BE2C (cell line): ENCODE measurements around the gene CEND1.

Source experiments
- DNase-seq: peaks from one replicate; pipeline ENCODE4 v3.0.0-alpha.2; 2020
- H3K27me3 ChIP-seq: fragments of 250-450 bp; sonication (Bioruptor Pico); 2 replicates; pipeline ENCODE4 v1.5.1; 2020; ENCODE audit warnings: mild to moderate bottlenecking
- H3K36me3 ChIP-seq: fragments of 250-450 bp; sonication (Bioruptor Pico); 2 replicates; pipeline ENCODE4 v1.5.1; 2020; ENCODE audit warnings: mild to moderate bottlenecking
- H3K4me1 ChIP-seq: fragments of 250-450 bp; sonication (Bioruptor Pico); 2 replicates; pipeline ENCODE4 v1.5.1; 2020
- H3K4me3 ChIP-seq: 2 replicates; pipeline ENCODE4 v1.5.1; 2011; ENCODE audit warnings: low read depth, low read length
- H3K9me3 ChIP-seq: fragments of 250-450 bp; sonication (Bioruptor Pico); 2 replicates; pipeline ENCODE4 v1.5.1; 2020
- CTCF ChIP-seq: IDR thresholded peaks from 2 replicates; pipeline ENCODE4 v1.5.1; 2012; ENCODE audit warnings: mild to moderate bottlenecking, low read depth, low read length

The CEND1 gene

GRCh38 chr11:815675-816432, 26.0 kb upstream of the CEND1 start:
- H3K4me3 ChIP-seq, result no peak overlapping the region
- no peak for TF ChIP-seq CTCF
- H3K36me3 ChIP-seq, result peaks cover 29% of the 10 kb centered on the region
- H3K9me3 ChIP-seq, result no peaks in the 10 kb centered on the region
- no peaks in the 10 kb centered on the region for H3K27me3 ChIP-seq
- no peak for DNase-seq
- peaks cover 2% of the 10 kb centered on the region; the same call in 1 of the 2 replicates for H3K4me1 ChIP-seq

- H3K9me3 ChIP-seq, result no peaks in the 10 kb centered on the region
- no peak overlapping the region for H3K4me3 ChIP-seq
- H3K27me3 ChIP-seq, result no peaks in the 10 kb centered on the region
- H3K36me3 ChIP-seq, result peaks cover 29% of the 10 kb centered on the region
- no peak for DNase-seq
- TF ChIP-seq CTCF, result no peak
- H3K4me1 ChIP-seq, result peaks cover 2% of the 10 kb centered on the region; the same call in 1 of the 2 replicates
Observed at GRCh38 chr11:813456-814096, 23.7 kb upstream of the CEND1 start.

GRCh38 chr11:813072-813455, 23.2 kb upstream of the CEND1 start:
- no peaks in the 10 kb centered on the region for H3K9me3 ChIP-seq
- no peaks in the 10 kb centered on the region for H3K27me3 ChIP-seq
- H3K4me1 ChIP-seq, result peaks cover 2% of the 10 kb centered on the region; the same call in 1 of the 2 replicates
- TF ChIP-seq CTCF, result no peak
- no peak overlapping the region for H3K4me3 ChIP-seq
- DNase-seq, result no peak
- peaks cover 29% of the 10 kb centered on the region for H3K36me3 ChIP-seq

- H3K36me3 ChIP-seq, result peaks cover 29% of the 10 kb centered on the region
- no peak overlapping the region for H3K4me3 ChIP-seq
- no peak for DNase-seq
- peaks cover 2% of the 10 kb centered on the region; the same call in 1 of the 2 replicates for H3K4me1 ChIP-seq
- H3K27me3 ChIP-seq, result no peaks in the 10 kb centered on the region
- H3K9me3 ChIP-seq, result no peaks in the 10 kb centered on the region
- TF ChIP-seq CTCF, result no peak
Observed at GRCh38 chr11:812390-812789, 22.5 kb upstream of the CEND1 start.

- H3K9me3 ChIP-seq, result no peaks in the 10 kb centered on the region
- no peak for DNase-seq
- peaks cover 29% of the 10 kb centered on the region for H3K36me3 ChIP-seq
- TF ChIP-seq CTCF, result no peak
- H3K27me3 ChIP-seq, result no peaks in the 10 kb centered on the region
- peak overlapping the region; percentile 81 for H3K4me3 ChIP-seq
- H3K4me1 ChIP-seq, result peaks cover 2% of the 10 kb centered on the region; the same call in 1 of the 2 replicates
Observed at GRCh38 chr11:811446-812245, 21.8 kb upstream of the CEND1 start.
